ENCODE results near the gene GDF3. TPM values are rescaled to one million over a fixed set of nuclear protein-coding genes. Genes with fewer than 3 reads are reported as not detected.
"Not testable (repeated sequence)": the region's sequence is repeated elsewhere in the genome, so short reads cannot be mapped to it uniquely, and the experiment has no call there.

The GDF3 gene
- polyA plus RNA-seq, 1 experiment = not detected

GRCh38 chr12:7681535-7681934, 14.0 kb downstream of the GDF3 start:
- Histone ChIP-seq H3K27me3 (ENCODE audit: control insufficient read depth, insufficient read depth, low read length) (no peaks in the 10 kb centered on the region), H3K27ac (ENCODE audit: low read depth, low read length) (no peak overlapping the region), H3K9me3 (ENCODE audit: control insufficient read depth, insufficient read depth, low read length) (peaks cover 4% of the 10 kb centered on the region; the same call in 1 of the 2 replicates), H3K4me3 (ENCODE audit: low read depth, low read length) (no peak overlapping the region)
- TF ChIP-seq, protein P1, sequence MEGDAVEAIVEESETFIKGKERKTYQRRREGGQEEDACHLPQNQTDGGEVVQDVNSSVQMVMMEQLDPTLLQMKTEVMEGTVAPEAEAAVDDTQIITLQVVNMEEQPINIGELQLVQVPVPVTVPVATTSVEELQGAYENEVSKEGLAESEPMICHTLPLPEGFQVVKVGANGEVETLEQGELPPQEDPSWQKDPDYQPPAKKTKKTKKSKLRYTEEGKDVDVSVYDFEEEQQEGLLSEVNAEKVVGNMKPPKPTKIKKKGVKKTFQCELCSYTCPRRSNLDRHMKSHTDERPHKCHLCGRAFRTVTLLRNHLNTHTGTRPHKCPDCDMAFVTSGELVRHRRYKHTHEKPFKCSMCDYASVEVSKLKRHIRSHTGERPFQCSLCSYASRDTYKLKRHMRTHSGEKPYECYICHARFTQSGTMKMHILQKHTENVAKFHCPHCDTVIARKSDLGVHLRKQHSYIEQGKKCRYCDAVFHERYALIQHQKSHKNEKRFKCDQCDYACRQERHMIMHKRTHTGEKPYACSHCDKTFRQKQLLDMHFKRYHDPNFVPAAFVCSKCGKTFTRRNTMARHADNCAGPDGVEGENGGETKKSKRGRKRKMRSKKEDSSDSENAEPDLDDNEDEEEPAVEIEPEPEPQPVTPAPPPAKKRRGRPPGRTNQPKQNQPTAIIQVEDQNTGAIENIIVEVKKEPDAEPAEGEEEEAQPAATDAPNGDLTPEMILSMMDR (IDR thresholded peaks at IDR 0.05; ENCODE audit: low read depth, low read length) = no peak
- CTCF ChIA-PET = no interaction called here
- POLR2A ChIA-PET = no interaction called here
- no peak for DNase-seq (ENCODE audit: low read depth, low spot score)

DNA sequence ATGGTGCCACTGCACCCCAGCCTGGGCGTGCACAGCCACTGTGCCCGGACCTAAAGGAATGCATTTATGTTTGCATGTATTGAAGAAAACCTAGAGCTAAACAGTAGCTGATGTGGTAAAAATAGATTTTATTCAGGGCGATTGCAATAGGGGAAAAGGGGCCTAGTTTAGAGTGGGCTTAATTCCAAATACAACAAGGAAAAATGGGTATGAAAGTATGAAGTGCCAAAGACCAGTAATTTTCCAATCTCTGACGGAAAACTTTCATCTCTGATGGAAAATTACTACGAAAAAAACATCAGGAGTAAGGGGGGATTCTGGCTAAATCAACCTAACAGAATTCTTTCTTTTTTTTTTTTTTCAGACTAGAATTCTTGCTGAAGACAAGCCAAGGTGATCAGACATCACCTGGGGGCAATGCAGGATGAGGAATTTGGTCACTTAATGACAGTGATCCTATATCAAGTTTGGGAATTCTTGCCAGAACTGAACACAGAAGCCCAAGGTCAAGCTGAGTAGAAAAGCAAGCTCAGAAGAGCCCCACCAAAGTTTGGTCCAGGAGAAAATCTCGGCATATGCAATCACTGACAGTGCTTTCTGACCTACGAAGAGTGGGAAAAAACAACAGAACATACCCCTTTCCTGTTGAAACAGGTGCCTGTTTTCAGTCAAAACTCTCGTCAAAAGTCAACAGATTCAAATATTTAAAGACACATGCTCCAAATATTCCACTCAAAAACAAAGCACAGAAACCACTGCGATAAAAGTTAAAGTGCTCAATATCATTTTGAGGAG, 16.1 kb downstream of the GDF3 start:
- no peak overlapping the region for H3K27ac ChIP-seq (ENCODE audit: low read depth, low read length)
- TF ChIP-seq, protein P1 (IDR thresholded peaks at IDR 0.05; ENCODE audit: low read depth, low read length) = no peak
- no peaks in the 10 kb centered on the region for H3K27me3 ChIP-seq (ENCODE audit: control insufficient read depth, insufficient read depth, low read length)
- CTCF ChIA-PET = interaction anchor here (1.0 to 3.3 kb wide), 3 partner anchors 127 to 399 kb away, joined by 3 to 20 read pairs (median 3); no protein-coding TSS in a partner anchor
- H3K9me3 ChIP-seq (ENCODE audit: control insufficient read depth, insufficient read depth, low read length) = no peaks in the 10 kb centered on the region
- H3K4me3 ChIP-seq (ENCODE audit: low read depth, low read length) = no peak overlapping the region
- DNase-seq (ENCODE audit: low read depth, low spot score) = no peak
- POLR2A ChIA-PET = no interaction called here

DNA sequence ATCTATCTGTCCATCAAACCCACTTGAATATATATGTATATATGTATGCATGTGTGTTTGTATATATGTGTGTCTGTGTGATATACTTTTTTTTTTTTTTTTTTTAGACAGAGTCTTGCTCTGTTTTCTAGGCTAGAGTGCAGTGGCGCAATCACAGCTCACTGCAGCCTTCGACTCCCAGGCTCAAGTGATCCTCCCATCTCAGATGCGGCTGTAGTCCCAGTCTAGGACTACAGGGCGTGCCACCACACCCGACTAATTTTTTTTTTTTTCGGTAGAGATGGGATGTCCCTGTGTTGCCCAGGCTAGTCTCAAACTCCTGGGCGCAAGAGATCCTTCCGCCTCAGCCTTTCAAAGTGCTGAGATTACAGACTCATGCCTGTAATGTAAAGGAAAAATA, 16.8 kb downstream of the GDF3 start:
- TF ChIP-seq, protein P1 (IDR thresholded peaks at IDR 0.05; ENCODE audit: low read depth, low read length) = no peak
- Histone ChIP-seq H3K27me3 (ENCODE audit: control insufficient read depth, insufficient read depth, low read length) (no peaks in the 10 kb centered on the region), H3K4me3 (ENCODE audit: low read depth, low read length) (no peak overlapping the region), H3K9me3 (ENCODE audit: control insufficient read depth, insufficient read depth, low read length) (peaks cover 4% of the 10 kb centered on the region; the same call in 1 of the 2 replicates), H3K27ac (ENCODE audit: low read depth, low read length) (no peak overlapping the region)
- POLR2A ChIA-PET = no interaction called here
- CTCF ChIA-PET = interaction anchor here (1.0 to 3.3 kb wide), 4 partner anchors 127 to 399 kb away, joined by 3 to 20 read pairs (median 3); no protein-coding TSS in a partner anchor
- no peak for DNase-seq (ENCODE audit: low read depth, low spot score)

DNA sequence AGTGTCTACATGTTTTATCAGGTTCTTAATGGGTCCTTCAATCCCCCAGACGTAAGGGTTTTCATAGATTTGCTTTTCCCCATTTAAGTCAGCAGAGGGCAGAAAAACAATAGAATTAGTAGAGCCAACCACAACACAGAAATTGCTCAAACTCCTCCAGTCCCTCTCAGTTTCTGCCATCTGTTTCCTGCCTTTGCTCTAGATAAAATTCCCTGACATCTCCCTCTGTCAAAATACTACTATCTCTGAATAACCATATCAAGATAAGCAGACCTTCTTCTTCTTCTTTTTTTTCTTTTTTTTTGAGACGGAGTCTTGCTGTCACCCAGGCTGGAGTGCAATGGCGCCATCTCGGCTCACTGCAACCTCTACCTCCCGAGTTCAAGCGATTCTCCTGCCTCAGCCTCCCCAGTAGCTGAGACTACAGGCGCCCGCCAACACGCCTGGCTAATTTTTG, 18.1 kb downstream of the GDF3 start:
- POLR2A ChIA-PET; H3K4me3 ChIP-seq (ENCODE audit: low read depth, low read length); H3K27me3 ChIP-seq (ENCODE audit: control insufficient read depth, insufficient read depth, low read length); H3K9me3 ChIP-seq (ENCODE audit: control insufficient read depth, insufficient read depth, low read length); DNase-seq (ENCODE audit: low read depth, low spot score); H3K27ac ChIP-seq (ENCODE audit: low read depth, low read length): not testable (repeated sequence)
- TF ChIP-seq, protein P1 (IDR thresholded peaks at IDR 0.05; ENCODE audit: low read depth, low read length) = 0 out of 2 replicates have a peak, but pooled peaks have one; percentile 35
- CTCF ChIA-PET = interaction anchor here (1.2 to 3.3 kb wide), 3 partner anchors 129 to 131 kb away, joined by 3 to 20 read pairs (median 11); no protein-coding TSS in a partner anchor

- H3K9me3 ChIP-seq (ENCODE audit: control insufficient read depth, insufficient read depth, low read length); H3K27ac ChIP-seq (ENCODE audit: low read depth, low read length); H3K4me3 ChIP-seq (ENCODE audit: low read depth, low read length); POLR2A ChIA-PET; DNase-seq (ENCODE audit: low read depth, low spot score); H3K27me3 ChIP-seq (ENCODE audit: control insufficient read depth, insufficient read depth, low read length): not testable (repeated sequence)
- CTCF ChIA-PET = interaction anchor here (1.7 kb wide), 1 partner anchor 370 kb away, joined by 4 read pairs; no protein-coding TSS in a partner anchor
Measured at GRCh38 chr12:7675455-7675854, 20.1 kb downstream of the GDF3 start.

Data from AG04450 (cell line).